Breast epithelium (tissue), 3 donors: ENCODE measurements around the gene CTNNA2.

Experiments
- POLR2A ChIP-seq: fragments of 450-650 bp; IDR thresholded peaks from one replicate; pipeline ENCODE4 v1.6.1; 2016; ENCODE audit warnings: antibody characterized with exemption, mild to moderate bottlenecking, moderate library complexity
- TF ChIP-seq, protein P1 (sequence below), 3 donors: fragments of 450-650 bp; IDR thresholded peaks; one replicate each; pipeline ENCODE4 v1.5.1; 2016 to 2017; ENCODE audit warnings: antibody characterized with exemption in 3 of 3, mild to moderate bottlenecking in 3 of 3, moderate library complexity in 3 of 3

- no peak for TF ChIP-seq POLR2A
- TF ChIP-seq, protein P1, sequence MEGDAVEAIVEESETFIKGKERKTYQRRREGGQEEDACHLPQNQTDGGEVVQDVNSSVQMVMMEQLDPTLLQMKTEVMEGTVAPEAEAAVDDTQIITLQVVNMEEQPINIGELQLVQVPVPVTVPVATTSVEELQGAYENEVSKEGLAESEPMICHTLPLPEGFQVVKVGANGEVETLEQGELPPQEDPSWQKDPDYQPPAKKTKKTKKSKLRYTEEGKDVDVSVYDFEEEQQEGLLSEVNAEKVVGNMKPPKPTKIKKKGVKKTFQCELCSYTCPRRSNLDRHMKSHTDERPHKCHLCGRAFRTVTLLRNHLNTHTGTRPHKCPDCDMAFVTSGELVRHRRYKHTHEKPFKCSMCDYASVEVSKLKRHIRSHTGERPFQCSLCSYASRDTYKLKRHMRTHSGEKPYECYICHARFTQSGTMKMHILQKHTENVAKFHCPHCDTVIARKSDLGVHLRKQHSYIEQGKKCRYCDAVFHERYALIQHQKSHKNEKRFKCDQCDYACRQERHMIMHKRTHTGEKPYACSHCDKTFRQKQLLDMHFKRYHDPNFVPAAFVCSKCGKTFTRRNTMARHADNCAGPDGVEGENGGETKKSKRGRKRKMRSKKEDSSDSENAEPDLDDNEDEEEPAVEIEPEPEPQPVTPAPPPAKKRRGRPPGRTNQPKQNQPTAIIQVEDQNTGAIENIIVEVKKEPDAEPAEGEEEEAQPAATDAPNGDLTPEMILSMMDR (IDR thresholded peaks at IDR 0.05), result no peak
These were observed 881.1 kb downstream of the CTNNA2 start for GRCh38 chr2:80393991-80394390.
